Mucosa of descending colon (tissue), 3 donors: ENCODE data around the gene EVX1. TPM values are rescaled to one million over a fixed set of nuclear protein-coding genes. Genes with fewer than 3 reads are reported as not detected.

ENCODE experiments used
- ATAC-seq: fragments of 200-7000 bp; cut with Tn5 transposase; one replicate; pipeline ENCODE4 v1.9.1; 2020; ENCODE audit warnings: mild to moderate bottlenecking, moderate library complexity
- DNase-seq, 3 donors: peaks; one replicate each; pipeline ENCODE4 v3.0.0-alpha.2; 2020
- H3K36me3 ChIP-seq: fragments of 200-600 bp; one replicate; pipeline ENCODE4 v1.8.0; 2021; ENCODE audit warnings: low read depth, mild to moderate bottlenecking
- H3K4me1 ChIP-seq: fragments of 200-600 bp; one replicate; pipeline ENCODE4 v1.8.0; 2021; ENCODE audit warnings: low read depth, mild to moderate bottlenecking
- H3K4me3 ChIP-seq: fragments of 200-600 bp; one replicate; pipeline ENCODE4 v1.8.0; 2021; ENCODE audit warnings: mild to moderate bottlenecking
- H3K9me3 ChIP-seq: fragments of 200-600 bp; one replicate; pipeline ENCODE4 v1.8.0; 2021; ENCODE audit warnings: mild to moderate bottlenecking
- intact Hi-C, 2 donors: fragments of 100-400 bp; cut with DNase I in 1 of 2; cut with micrococcal nuclease in 1 of 2; formaldehyde crosslinking; loops; one replicate each; pipeline versions ENCODE4 v1.11.0 to v1.11.1; 2022; cut with DNase I, micrococcal nuclease
- total RNA-seq, 3 donors: library from RNA; stranded (reverse); fragmentation: NEBNext Ultra II Directional in 2 of 3; extraction: Animal tissue kit (Norgen Biotek cat#: 25700) in 2 of 3; gene quantifications; one replicate each; pipeline versions ENCODE4 v1.2.1 to v1.2.4, GENCODE V29; 2021 to 2023
- TF ChIP-seq, protein P1 (sequence below): fragments of 200-600 bp; IDR thresholded peaks from one replicate; pipeline ENCODE4 v1.8.0; 2022; ENCODE audit warnings: antibody characterized with exemption, mild to moderate bottlenecking
- donor health status: DM: no; HTN: no; CAD: no; lungs with moderate emphysema.
- donor health status: DM: no; HTN: no; CAD: no.
- donor health status: DM: no; HTN: yes; CAD: no.

Gene EVX1
- total RNA-seq, 3 donors from 2014 or later = 0.43 to 2.7 TPM; not detected in 1

DNA sequence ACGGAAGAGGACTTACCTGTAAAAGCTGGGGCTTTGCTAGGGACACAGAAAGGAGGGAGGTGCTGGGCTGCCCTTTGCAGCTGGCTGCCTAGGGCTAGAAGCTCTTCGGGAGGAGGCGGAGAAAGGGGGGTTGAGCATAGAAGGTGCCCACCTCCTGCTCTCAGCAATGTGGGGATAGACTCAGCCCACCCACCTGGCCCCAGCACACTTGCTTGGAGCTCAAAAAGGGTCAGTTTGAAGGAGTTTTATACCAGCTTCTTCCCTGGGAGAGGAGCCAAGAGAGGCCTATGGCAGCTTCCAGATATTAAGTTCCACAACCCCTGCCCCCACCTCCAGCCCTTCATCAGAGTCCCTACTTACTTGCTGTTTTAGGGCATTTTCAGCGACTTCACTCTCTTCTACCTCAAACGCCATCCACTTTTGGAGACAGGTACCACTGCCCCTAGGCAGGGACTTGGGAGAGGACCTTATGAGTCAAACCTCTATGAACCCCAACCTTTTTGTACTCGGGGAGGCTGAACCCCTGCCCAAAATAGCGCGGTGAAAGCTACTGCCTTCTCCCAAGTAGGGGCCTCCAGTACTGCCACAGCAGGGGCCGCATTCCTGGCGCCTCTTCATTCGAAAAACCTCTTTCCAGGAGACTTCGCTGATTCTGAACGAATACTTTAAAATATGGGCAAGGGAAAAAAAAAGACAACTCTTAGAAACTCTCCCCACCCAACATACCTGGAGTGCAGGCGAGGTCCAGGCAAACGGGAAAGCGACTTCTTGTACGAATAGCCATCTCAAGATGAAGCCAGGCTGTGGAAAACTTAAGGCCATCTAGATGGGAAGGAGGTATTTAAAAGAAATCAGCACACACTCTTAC, 1.2 kb upstream of the EVX1 start:
- intact Hi-C loops = no loop called here
- Histone ChIP-seq H3K4me3 (no peak overlapping the region), H3K36me3 (no peaks in the 10 kb centered on the region), H3K9me3 (no peaks in the 10 kb centered on the region), H3K4me1 (peaks cover 42% of the 10 kb centered on the region)
- DNase-seq (no peak), ATAC-seq (no peak)
- TF ChIP-seq, protein P1, sequence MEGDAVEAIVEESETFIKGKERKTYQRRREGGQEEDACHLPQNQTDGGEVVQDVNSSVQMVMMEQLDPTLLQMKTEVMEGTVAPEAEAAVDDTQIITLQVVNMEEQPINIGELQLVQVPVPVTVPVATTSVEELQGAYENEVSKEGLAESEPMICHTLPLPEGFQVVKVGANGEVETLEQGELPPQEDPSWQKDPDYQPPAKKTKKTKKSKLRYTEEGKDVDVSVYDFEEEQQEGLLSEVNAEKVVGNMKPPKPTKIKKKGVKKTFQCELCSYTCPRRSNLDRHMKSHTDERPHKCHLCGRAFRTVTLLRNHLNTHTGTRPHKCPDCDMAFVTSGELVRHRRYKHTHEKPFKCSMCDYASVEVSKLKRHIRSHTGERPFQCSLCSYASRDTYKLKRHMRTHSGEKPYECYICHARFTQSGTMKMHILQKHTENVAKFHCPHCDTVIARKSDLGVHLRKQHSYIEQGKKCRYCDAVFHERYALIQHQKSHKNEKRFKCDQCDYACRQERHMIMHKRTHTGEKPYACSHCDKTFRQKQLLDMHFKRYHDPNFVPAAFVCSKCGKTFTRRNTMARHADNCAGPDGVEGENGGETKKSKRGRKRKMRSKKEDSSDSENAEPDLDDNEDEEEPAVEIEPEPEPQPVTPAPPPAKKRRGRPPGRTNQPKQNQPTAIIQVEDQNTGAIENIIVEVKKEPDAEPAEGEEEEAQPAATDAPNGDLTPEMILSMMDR = no peak

- TF ChIP-seq, protein P1 = no peak
- intact Hi-C loops = no loop called here
- ATAC-seq (no peak), DNase-seq (no peak)
- no peak overlapping the region for H3K4me3 ChIP-seq
- H3K9me3 ChIP-seq = no peaks in the 10 kb centered on the region
- peaks cover 42% of the 10 kb centered on the region for H3K4me1 ChIP-seq
- no peaks in the 10 kb centered on the region for H3K36me3 ChIP-seq
Measured at GRCh38 chr7:27242154-27242553, 448 bp upstream of the EVX1 start.

- no peak for ATAC-seq
- no peak for DNase-seq
- Histone ChIP-seq H3K36me3 (no peaks in the 10 kb centered on the region), H3K4me3 (no peak overlapping the region), H3K9me3 (no peaks in the 10 kb centered on the region), H3K4me1 (peaks cover 42% of the 10 kb centered on the region)
- intact Hi-C loops = no loop called here
- TF ChIP-seq, protein P1 = no peak
Measured at GRCh38 chr7:27243340-27244163, 950 bp downstream of the EVX1 start.

DNA sequence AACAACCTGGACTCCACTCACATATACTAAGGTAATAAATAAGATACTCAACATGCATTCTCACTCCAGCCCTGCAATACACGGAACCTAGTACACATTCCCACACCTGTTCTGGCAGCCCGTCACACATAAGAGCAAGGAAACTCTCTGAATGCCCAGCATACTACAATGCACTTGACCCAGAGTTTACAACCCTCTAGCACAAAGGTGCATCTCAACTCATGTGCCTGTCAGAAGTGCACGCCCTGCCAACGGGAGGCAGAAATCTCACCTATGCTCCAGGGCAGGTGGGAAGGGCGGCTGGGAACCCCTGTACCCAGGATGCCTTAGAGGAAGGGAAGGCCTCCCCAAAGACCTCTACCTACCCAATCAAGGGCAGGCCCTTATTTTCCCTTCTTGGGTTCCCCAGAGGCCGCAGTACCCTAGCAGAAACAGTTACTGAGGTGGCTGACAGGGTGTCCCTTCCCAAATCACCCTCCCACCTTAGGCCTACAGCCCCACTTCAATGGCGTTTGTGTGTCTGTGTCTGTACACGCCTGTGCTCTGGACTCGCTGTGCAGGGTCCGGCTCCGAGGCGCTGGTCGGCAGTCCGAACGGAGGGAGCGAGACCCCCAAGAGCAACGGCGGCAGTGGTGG, 2.0 kb downstream of the EVX1 start:
- ATAC-seq = peak; percentile 79
- H3K4me1 ChIP-seq = peaks cover 37% of the 10 kb centered on the region

More for the DNA sequence above, 2.0 kb downstream of the EVX1 start:
- Histone ChIP-seq H3K4me3 (no peak overlapping the region), H3K36me3 (no peaks in the 10 kb centered on the region), H3K9me3 (no peaks in the 10 kb centered on the region)
- peak in 2 of 3 donors; percentile 43 to 55 for DNase-seq
- TF ChIP-seq, protein P1 = no peak
- intact Hi-C loops = no loop called here
